Right renal cortex interstitium (tissue), 3 donors: Measurements from ENCODE around the gene RSPO4. TPM values are rescaled to one million over a fixed set of nuclear protein-coding genes. Genes with fewer than 3 reads are reported as not detected.

Source experiments
- DNase-seq, 3 donors: peaks; one replicate each; pipeline ENCODE4 v3.0.0-alpha.2; 2013; ENCODE audit warnings: low read depth in 3 of 3, low spot score in 2 of 3
- polyA plus RNA-seq, 3 donors: library from polyadenylated mRNA; unstranded; fragments of 120-200 nt; gene quantifications; one replicate each; pipeline ENCODE4 v1.2.1, GENCODE V29; 2013; ENCODE audit not compliant: insufficient read length in 3 of 3

Gene RSPO4
- polyA plus RNA-seq, 3 donors: 1.0 to 1.1 (median 1.1) TPM

- DNase-seq: no peak
Observed at GRCh38 chr20:971346-971745, 30.8 kb downstream of the RSPO4 start.

GRCh38 chr20:969868-970267, 32.2 kb downstream of the RSPO4 start:
- no peak for DNase-seq

- no peak for DNase-seq
Observed at GRCh38 chr20:967796-968742, 34.0 kb downstream of the RSPO4 start.

- DNase-seq: no peak
Observed at GRCh38 chr20:965956-966355, 36.2 kb downstream of the RSPO4 start.

GRCh38 chr20:963795-964194, 38.3 kb downstream of the RSPO4 start:
- DNase-seq: no peak

- DNase-seq: no peak
Observed at GRCh38 chr20:962683-963082, 39.4 kb downstream of the RSPO4 start.

GRCh38 chr20:962223-962622, 39.9 kb downstream of the RSPO4 start:
- DNase-seq: no peak

- no peak for DNase-seq
Observed at GRCh38 chr20:961768-962167, 40.3 kb downstream of the RSPO4 start.

- DNase-seq: no peak
Observed at GRCh38 chr20:959996-960615, 42.0 kb downstream of the RSPO4 start.

GRCh38 chr20:958936-959815, 42.9 kb downstream of the RSPO4 start:
- no peak for DNase-seq

- no peak for DNase-seq
Observed at GRCh38 chr20:957544-957943, 44.6 kb downstream of the RSPO4 start.

GRCh38 chr20:956330-956951, 45.7 kb downstream of the RSPO4 start:
- peak; percentile 29 to 47 (median 30) for DNase-seq

- no peak for DNase-seq
Observed at GRCh38 chr20:955656-956055, 46.5 kb downstream of the RSPO4 start.

- no peak for DNase-seq
Observed at GRCh38 chr20:955111-955510, 47.0 kb downstream of the RSPO4 start.

GRCh38 chr20:953742-954141, 48.4 kb downstream of the RSPO4 start:
- DNase-seq: no peak

GRCh38 chr20:952196-952795, 49.8 kb downstream of the RSPO4 start:
- DNase-seq: no peak

- DNase-seq: no peak
Observed at GRCh38 chr20:951384-952169, 50.5 kb downstream of the RSPO4 start.

GRCh38 chr20:949717-950116, 52.4 kb downstream of the RSPO4 start:
- DNase-seq: no peak

GRCh38 chr20:946826-947225, 55.3 kb downstream of the RSPO4 start:
- no peak for DNase-seq
